ENCODE data around the gene NPHP4.

Gene NPHP4

GRCh38 chr1:5877683-5878530 is 114.3 kb downstream of the NPHP4 start:
- Histone ChIP-seq H3K27ac (ENCODE audit: low read length) (no peak overlapping the region), H3K36me3 (ENCODE audit: control insufficient read depth, low read depth, low read length) (peaks cover 11% of the 10 kb centered on the region), H3K9ac (ENCODE audit: low read length) (no peak overlapping the region), H3K27me3 (ENCODE audit: control insufficient read depth, insufficient read depth, low read length) (no peaks in the 10 kb centered on the region), H3K4me3 (ENCODE audit: low read length) (no peak overlapping the region), H3K9me3 (ENCODE audit: control insufficient read depth, low read depth, low read length) (no peaks in the 10 kb centered on the region), H3K4me1 (ENCODE audit: control insufficient read depth, low read depth, low read length) (no peaks in the 10 kb centered on the region)

- Histone ChIP-seq H3K4me1 (ENCODE audit: control insufficient read depth, low read depth, low read length) (no peaks in the 10 kb centered on the region), H3K9ac (ENCODE audit: low read length) (no peak overlapping the region), H3K27ac (ENCODE audit: low read length) (no peak overlapping the region), H3K27me3 (ENCODE audit: control insufficient read depth, insufficient read depth, low read length) (no peaks in the 10 kb centered on the region), H3K9me3 (ENCODE audit: control insufficient read depth, low read depth, low read length) (no peaks in the 10 kb centered on the region), H3K36me3 (ENCODE audit: control insufficient read depth, low read depth, low read length) (peaks cover 11% of the 10 kb centered on the region), H3K4me3 (ENCODE audit: low read length) (no peak overlapping the region)
These were observed 115.2 kb downstream of the NPHP4 start for GRCh38 chr1:5877001-5877400.

- Histone ChIP-seq H3K27me3 (ENCODE audit: control insufficient read depth, insufficient read depth, low read length) (no peaks in the 10 kb centered on the region), H3K4me3 (ENCODE audit: low read length) (no peak overlapping the region), H3K9ac (ENCODE audit: low read length) (no peak overlapping the region), H3K27ac (ENCODE audit: low read length) (no peak overlapping the region), H3K4me1 (ENCODE audit: control insufficient read depth, low read depth, low read length) (no peaks in the 10 kb centered on the region), H3K9me3 (ENCODE audit: control insufficient read depth, low read depth, low read length) (no peaks in the 10 kb centered on the region), H3K36me3 (ENCODE audit: control insufficient read depth, low read depth, low read length) (peaks cover 15% of the 10 kb centered on the region)
These were observed 116.1 kb downstream of the NPHP4 start for GRCh38 chr1:5876094-5876650.

DNA sequence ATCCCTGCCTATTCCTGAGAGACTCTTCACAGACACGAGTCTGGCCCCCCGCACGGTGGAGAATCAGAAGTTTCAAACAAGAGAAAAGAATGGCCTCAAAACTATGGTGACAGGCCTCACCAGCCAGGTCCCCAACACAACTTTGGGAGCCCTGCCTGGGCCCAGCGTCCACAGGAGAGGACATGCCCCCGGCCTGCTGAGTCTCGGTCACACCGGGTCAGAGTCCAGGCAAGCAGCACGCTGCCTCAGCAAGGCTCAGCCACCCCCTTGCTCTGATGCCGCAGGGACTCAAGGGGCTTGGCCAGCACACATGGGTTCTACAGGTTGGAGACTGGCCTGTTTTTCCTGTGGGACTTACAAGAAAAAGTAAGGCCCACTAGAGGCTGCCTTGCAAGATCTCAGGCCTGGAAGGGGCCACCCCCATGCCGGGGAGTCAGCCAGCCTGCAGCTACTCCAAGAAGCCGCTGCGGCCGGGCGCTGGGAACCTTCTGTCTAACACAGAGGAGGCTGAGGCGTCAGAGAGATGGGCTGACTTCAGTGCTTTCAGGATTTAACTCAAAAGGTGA is 116.8 kb downstream of the NPHP4 start:
- H3K36me3 ChIP-seq (ENCODE audit: control insufficient read depth, low read depth, low read length), result peaks cover 15% of the 10 kb centered on the region
- H3K9me3 ChIP-seq (ENCODE audit: control insufficient read depth, low read depth, low read length), result no peaks in the 10 kb centered on the region
- no peaks in the 10 kb centered on the region for H3K4me1 ChIP-seq (ENCODE audit: control insufficient read depth, low read depth, low read length)
- no peak overlapping the region for H3K9ac ChIP-seq (ENCODE audit: low read length)
- H3K27me3 ChIP-seq (ENCODE audit: control insufficient read depth, insufficient read depth, low read length), result no peaks in the 10 kb centered on the region
- H3K27ac ChIP-seq (ENCODE audit: low read length), result no peak overlapping the region
- no peak overlapping the region for H3K4me3 ChIP-seq (ENCODE audit: low read length)

DNA sequence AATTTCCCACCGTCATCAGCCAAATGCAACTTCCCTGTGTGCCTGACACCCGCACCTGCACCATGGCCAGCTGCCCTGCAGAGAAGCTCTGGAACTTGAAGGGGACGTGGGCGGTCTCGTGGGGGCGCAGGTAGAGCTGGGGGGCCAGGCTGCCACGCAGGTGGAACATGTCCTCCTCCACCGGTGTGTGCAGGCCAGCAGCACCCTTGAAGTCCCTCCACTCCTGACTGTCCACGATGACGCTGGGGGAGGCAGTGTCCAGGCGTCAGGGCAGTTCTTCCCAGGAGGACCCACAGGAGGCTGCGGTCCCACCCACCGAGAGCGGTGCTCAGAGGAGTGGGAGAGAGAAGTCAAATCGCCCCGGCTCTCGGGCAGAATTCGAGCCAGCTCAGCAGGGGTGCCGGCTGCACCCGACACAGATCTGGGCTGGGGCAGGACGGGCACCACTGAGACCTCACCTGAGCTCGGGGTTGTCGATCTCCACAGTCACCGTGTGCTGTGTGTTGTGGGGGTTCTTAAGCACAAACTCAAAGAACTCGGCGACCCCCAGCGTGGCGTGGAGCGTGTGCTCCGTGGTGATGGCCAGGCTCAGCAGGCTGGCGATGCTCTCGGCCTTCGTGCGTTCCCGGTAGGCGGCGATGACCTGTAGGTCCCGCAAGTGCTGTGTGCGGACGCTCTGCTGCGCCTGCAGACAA is 117.7 kb downstream of the NPHP4 start:
- Histone ChIP-seq H3K4me1 (ENCODE audit: control insufficient read depth, low read depth, low read length) (no peaks in the 10 kb centered on the region), H3K9me3 (ENCODE audit: control insufficient read depth, low read depth, low read length) (no peaks in the 10 kb centered on the region), H3K27ac (ENCODE audit: low read length) (no peak overlapping the region), H3K9ac (ENCODE audit: low read length) (no peak overlapping the region), H3K36me3 (ENCODE audit: control insufficient read depth, low read depth, low read length) (peaks cover 11% of the 10 kb centered on the region), H3K27me3 (ENCODE audit: control insufficient read depth, insufficient read depth, low read length) (no peaks in the 10 kb centered on the region), H3K4me3 (ENCODE audit: low read length) (no peak overlapping the region)

GRCh38 chr1:5873556-5873955 is 118.7 kb downstream of the NPHP4 start:
- Histone ChIP-seq H3K27ac (ENCODE audit: low read length) (no peak overlapping the region), H3K4me3 (ENCODE audit: low read length) (no peak overlapping the region), H3K9me3 (ENCODE audit: control insufficient read depth, low read depth, low read length) (no peaks in the 10 kb centered on the region), H3K4me1 (ENCODE audit: control insufficient read depth, low read depth, low read length) (no peaks in the 10 kb centered on the region), H3K9ac (ENCODE audit: low read length) (no peak overlapping the region), H3K27me3 (ENCODE audit: control insufficient read depth, insufficient read depth, low read length) (no peaks in the 10 kb centered on the region), H3K36me3 (ENCODE audit: control insufficient read depth, low read depth, low read length) (peaks cover 10% of the 10 kb centered on the region)

DNA sequence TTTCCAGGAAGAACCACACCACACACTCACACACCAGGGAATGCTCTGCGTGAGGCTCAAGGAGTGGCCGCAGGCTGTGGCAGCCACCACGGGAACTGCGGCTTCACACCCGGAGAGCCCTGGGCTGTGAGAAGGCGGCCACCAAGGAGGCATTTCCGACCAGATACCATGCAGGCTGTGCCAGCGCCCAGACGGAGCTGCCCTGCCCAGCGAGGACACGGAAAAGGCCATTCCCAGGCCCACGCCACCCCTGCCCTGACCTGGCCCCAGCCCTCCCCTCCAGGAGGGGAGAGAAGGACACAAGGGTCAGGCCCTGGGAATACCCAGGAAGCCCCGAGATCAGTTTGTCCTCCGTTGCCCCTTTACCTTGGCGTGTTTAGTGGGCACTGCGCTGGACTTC is 119.3 kb downstream of the NPHP4 start:
- H3K27ac ChIP-seq (ENCODE audit: low read length), result no peak overlapping the region
- no peaks in the 10 kb centered on the region for H3K27me3 ChIP-seq (ENCODE audit: control insufficient read depth, insufficient read depth, low read length)
- peaks cover 10% of the 10 kb centered on the region for H3K36me3 ChIP-seq (ENCODE audit: control insufficient read depth, low read depth, low read length)
- no peaks in the 10 kb centered on the region for H3K9me3 ChIP-seq (ENCODE audit: control insufficient read depth, low read depth, low read length)
- no peak overlapping the region for H3K9ac ChIP-seq (ENCODE audit: low read length)
- H3K4me3 ChIP-seq (ENCODE audit: low read length), result no peak overlapping the region
- H3K4me1 ChIP-seq (ENCODE audit: control insufficient read depth, low read depth, low read length), result no peaks in the 10 kb centered on the region

GRCh38 chr1:5868931-5869500 is 123.2 kb downstream of the NPHP4 start:
- H3K4me1 ChIP-seq (ENCODE audit: control insufficient read depth, low read depth, low read length), result peaks cover 5% of the 10 kb centered on the region
- peaks cover 4% of the 10 kb centered on the region for H3K36me3 ChIP-seq (ENCODE audit: control insufficient read depth, low read depth, low read length)
- no peaks in the 10 kb centered on the region for H3K9me3 ChIP-seq (ENCODE audit: control insufficient read depth, low read depth, low read length)
- H3K27ac ChIP-seq (ENCODE audit: low read length), result no peak overlapping the region
- no peaks in the 10 kb centered on the region for H3K27me3 ChIP-seq (ENCODE audit: control insufficient read depth, insufficient read depth, low read length)
- H3K4me3 ChIP-seq (ENCODE audit: low read length), result no peak overlapping the region
- H3K9ac ChIP-seq (ENCODE audit: low read length), result no peak overlapping the region

DNA sequence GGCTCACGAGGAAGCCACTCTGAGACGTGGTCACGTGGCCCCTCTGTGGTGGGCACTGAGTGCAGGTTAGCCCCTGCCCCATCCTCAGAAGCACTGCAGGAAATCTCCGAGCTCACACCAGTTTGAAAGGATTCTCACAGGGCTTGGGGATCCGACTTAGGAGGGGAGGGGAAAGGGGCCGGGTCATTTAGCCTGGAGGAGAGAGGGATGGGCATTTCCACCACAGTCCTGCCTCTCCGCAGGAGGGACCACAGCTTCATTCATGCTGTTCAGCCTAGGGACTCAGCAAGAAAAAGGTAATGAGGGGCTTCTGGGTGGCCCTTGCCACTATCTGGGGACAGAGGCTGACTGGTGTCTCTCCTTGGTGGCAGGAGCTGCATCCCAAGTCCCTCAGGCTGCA is 126.5 kb downstream of the NPHP4 start:
- H3K4me3 ChIP-seq (ENCODE audit: low read length), result no peak overlapping the region
- H3K36me3 ChIP-seq (ENCODE audit: control insufficient read depth, low read depth, low read length), result no peaks in the 10 kb centered on the region
- no peaks in the 10 kb centered on the region for H3K9me3 ChIP-seq (ENCODE audit: control insufficient read depth, low read depth, low read length)
- no peak overlapping the region for H3K27ac ChIP-seq (ENCODE audit: low read length)
- H3K9ac ChIP-seq (ENCODE audit: low read length), result no peak overlapping the region
- no peaks in the 10 kb centered on the region for H3K27me3 ChIP-seq (ENCODE audit: control insufficient read depth, insufficient read depth, low read length)
- H3K4me1 ChIP-seq (ENCODE audit: control insufficient read depth, low read depth, low read length), result peaks cover 5% of the 10 kb centered on the region

GRCh38 chr1:5865056-5865455 is 127.2 kb downstream of the NPHP4 start:
- Histone ChIP-seq H3K9ac (ENCODE audit: low read length) (no peak overlapping the region), H3K4me3 (ENCODE audit: low read length) (no peak overlapping the region), H3K9me3 (ENCODE audit: control insufficient read depth, low read depth, low read length) (no peaks in the 10 kb centered on the region), H3K27ac (ENCODE audit: low read length) (no peak overlapping the region), H3K4me1 (ENCODE audit: control insufficient read depth, low read depth, low read length) (peaks cover 5% of the 10 kb centered on the region), H3K27me3 (ENCODE audit: control insufficient read depth, insufficient read depth, low read length) (no peaks in the 10 kb centered on the region), H3K36me3 (ENCODE audit: control insufficient read depth, low read depth, low read length) (no peaks in the 10 kb centered on the region)

GRCh38 chr1:5864256-5864655 is 128.0 kb downstream of the NPHP4 start:
- Histone ChIP-seq H3K4me3 (ENCODE audit: low read length) (no peak overlapping the region), H3K9me3 (ENCODE audit: control insufficient read depth, low read depth, low read length) (no peaks in the 10 kb centered on the region), H3K27me3 (ENCODE audit: control insufficient read depth, insufficient read depth, low read length) (no peaks in the 10 kb centered on the region), H3K36me3 (ENCODE audit: control insufficient read depth, low read depth, low read length) (no peaks in the 10 kb centered on the region), H3K27ac (ENCODE audit: low read length) (no peak overlapping the region), H3K4me1 (ENCODE audit: control insufficient read depth, low read depth, low read length) (peaks cover 5% of the 10 kb centered on the region), H3K9ac (ENCODE audit: low read length) (no peak overlapping the region)

Measured in iPS-18a (cell line).